HEK293 (cell line): ENCODE data around the gene IGSF23.

Source experiments
- CTCF ChIP-seq: fragments of 450-650 bp; formaldehyde crosslinking; IDR thresholded peaks from 2 replicates; pipeline ENCODE4 v1.5.1; 2016; ENCODE audit warnings: missing biosample characterization, missing genetic modification characterization
- PRDM4 ChIP-seq: fragments of 450-650 bp; formaldehyde crosslinking; IDR thresholded peaks from 2 replicates; pipeline ENCODE4 v1.5.1; 2017; ENCODE audit warnings: missing biosample characterization, missing genetic modification characterization
- ZNF148 ChIP-seq: fragments of 450-650 bp; formaldehyde crosslinking; IDR thresholded peaks from 2 replicates; pipeline ENCODE4 v1.5.0; 2017; ENCODE audit warnings: missing biosample characterization, missing genetic modification characterization, borderline replicate concordance
- ZNF274 ChIP-seq, 2 experiments: fragments of 200-500 bp in 1 of 2; fragments of 450-650 bp in 1 of 2; sonication (Bioruptor generic) in 1 of 2; formaldehyde crosslinking in 1 of 2; IDR thresholded peaks; 2 replicates each; pipeline versions ENCODE4 v1.5.1 to v1.6.1; 2014 to 2016; ENCODE audit warnings: borderline replicate concordance in 1 of 2, inconsistent platforms in 1 of 2, low read length in 1 of 2, missing biosample characterization in 1 of 2, missing genetic modification characterization in 1 of 2
- ZNF354C ChIP-seq: fragments of 450-650 bp; formaldehyde crosslinking; IDR thresholded peaks from 2 replicates; pipeline ENCODE4 v1.5.1; 2016; ENCODE audit warnings: missing biosample characterization, missing genetic modification characterization, low read depth, borderline replicate concordance
- ZSCAN30 ChIP-seq: fragments of 450-650 bp; IDR thresholded peaks from 2 replicates; pipeline ENCODE4 v1.5.1; 2018; ENCODE audit warnings: missing biosample characterization, mild to moderate bottlenecking, missing genetic modification characterization, moderate library complexity

GRCh38 chr19:44607917-44608316 lies 5.4 kb upstream of the IGSF23 start:
- no peak for TF ChIP-seq ZNF148 (tag by site-specific recombination)
- TF ChIP-seq PRDM4, result no peak
- TF ChIP-seq ZNF274 (IDR thresholded peaks at IDR 0.05; ENCODE audit: low read length), result no peak
- TF ChIP-seq ZNF274 (tag by site-specific recombination; IDR thresholded peaks at IDR 0.05; ENCODE audit: borderline replicate concordance), result no peak
- TF ChIP-seq ZNF354C (tag by site-specific recombination), result no peak
- TF ChIP-seq ZSCAN30, result no peak
- TF ChIP-seq CTCF (tag by site-specific recombination), result no peak
